HG03520 (cell line): ENCODE measurements around the gene INTS11.
"Not testable (repeated sequence)": the region's sequence is repeated elsewhere in the genome, so short reads cannot be mapped to it uniquely, and the experiment has no call there.

Experiments
- ATAC-seq: cut with Tn5 transposase; IDR thresholded peaks from one replicate; pipeline ENCODE4 v1.9.1; 2021; ENCODE audit warnings: mild to moderate bottlenecking, moderate library complexity; ENCODE audit not compliant: unreplicated experiment

INTS11 gene

DNA sequence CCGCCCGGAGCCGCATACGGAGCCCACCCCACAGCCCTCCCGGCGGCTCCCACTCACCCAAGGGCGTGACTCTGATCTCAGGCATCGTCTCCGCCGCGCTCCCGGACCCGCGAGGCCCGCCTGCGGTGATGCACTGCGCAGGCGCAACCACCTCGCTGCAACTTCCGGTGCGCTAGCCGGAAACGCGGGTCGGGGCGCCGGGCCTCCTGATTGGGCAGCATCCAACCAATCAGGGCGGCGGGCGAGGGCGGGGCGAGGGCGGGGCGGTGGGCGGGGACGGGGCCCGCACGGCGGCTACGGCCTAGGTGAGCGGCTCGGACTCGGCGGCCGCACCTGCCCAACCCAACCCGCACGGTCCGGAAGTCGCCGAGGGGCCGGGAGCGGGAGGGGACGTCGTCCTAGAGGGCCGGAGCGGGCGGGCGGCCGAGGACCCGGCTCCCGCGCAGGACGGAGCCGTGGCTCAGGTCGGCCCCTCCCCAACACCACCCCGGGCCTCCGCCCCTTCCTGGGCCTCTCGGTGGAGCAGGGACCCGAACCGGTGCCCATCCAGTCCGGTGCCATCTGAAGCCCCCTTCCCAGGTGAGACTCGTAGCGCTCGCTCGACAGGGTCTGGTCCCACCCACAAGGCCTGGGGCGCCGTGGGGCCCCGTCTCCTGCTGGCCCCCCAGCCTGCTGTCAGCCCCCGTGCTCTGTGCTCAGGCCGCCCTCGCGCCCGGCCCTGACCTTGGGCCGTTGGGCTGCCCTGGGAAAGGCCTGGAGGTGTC is at the start of gene INTS11, which contains the start of gene CPTP:
Gene INTS11 (minus strand): TSS at position 137 of the 764 bp plus-strand sequence. CDS start 52 bp downstream, at position 85.
Gene CPTP (plus strand): TSS at position 279 of the 764 bp plus-strand sequence. CDS start 2,109 bp downstream, outside the sequence.
- peak; percentile 72 for ATAC-seq

DNA sequence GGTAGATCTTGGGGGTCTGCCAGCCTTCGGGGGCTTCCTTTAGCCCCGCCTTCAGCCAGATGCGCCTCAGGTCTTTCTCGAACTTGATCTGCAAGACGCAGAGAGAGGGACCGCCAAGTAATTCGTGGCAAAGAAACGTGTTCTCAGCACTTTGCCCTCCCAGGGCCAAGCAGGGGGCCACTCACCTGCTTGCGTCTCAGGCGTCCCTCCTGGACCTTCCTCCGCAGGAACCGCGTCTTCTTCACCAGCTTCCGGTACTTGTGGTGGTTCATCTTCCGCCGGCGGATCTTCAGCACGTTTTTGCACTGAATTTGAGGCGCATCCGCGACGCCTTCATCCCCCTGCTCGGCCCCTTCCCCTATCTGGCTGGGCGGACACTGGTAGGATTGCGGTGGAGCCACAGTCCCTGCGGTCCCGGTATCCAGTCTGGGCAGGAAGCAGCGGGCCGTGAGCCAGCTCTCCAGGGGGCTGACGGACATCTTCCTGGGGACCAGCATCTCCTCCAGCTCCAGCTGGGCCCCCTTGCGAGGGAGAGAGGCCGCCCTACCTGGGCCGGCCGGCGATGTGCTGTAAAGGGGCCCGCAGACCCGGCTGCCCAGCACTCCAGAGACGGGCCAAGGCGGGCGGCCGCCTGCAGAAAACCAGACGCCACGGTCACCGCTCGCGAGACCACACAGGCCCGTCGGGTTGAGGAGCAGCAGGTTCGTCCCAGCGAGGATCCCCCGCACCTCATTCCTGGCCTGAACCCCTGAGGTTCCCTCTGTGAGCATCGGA is 49.5 kb upstream of the INTS11 start:
- ATAC-seq, result no peak

DNA sequence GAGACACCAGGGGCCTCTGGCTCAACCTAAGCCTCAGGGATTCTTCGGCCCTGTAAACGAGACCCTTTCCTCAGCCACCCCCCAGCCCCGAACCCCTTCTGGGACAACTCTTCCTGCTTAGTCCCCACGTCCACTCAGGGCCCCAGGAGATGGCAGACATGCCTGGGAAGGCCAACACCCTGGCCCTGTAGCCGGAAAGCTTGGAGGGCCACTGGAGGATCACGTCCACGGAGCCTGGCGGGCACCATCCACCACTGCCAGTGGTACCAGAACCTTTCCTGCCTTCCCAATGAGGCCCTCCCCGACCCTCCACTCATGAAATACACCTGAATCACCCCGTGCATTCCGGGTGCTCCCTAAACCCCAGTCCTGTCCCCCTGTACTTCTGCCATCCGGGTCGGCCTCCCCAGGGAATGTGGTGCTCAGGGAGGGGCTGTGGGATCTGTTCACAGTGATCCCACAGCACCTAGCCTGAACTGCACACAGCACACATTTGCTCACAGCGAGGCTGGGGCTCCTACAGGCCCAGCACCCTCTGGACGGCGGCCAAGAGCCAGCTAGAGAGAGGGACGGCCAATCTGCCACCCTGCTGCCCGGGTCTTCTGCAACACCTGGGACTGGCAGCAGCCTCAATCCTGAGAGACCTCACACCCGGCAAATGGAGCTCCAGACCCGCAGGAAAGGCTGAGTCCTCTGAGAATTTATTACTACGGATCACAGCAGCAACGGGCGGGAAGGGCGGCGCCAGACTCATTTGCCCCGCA is 48.8 kb upstream of the INTS11 start:
- no peak for ATAC-seq

DNA sequence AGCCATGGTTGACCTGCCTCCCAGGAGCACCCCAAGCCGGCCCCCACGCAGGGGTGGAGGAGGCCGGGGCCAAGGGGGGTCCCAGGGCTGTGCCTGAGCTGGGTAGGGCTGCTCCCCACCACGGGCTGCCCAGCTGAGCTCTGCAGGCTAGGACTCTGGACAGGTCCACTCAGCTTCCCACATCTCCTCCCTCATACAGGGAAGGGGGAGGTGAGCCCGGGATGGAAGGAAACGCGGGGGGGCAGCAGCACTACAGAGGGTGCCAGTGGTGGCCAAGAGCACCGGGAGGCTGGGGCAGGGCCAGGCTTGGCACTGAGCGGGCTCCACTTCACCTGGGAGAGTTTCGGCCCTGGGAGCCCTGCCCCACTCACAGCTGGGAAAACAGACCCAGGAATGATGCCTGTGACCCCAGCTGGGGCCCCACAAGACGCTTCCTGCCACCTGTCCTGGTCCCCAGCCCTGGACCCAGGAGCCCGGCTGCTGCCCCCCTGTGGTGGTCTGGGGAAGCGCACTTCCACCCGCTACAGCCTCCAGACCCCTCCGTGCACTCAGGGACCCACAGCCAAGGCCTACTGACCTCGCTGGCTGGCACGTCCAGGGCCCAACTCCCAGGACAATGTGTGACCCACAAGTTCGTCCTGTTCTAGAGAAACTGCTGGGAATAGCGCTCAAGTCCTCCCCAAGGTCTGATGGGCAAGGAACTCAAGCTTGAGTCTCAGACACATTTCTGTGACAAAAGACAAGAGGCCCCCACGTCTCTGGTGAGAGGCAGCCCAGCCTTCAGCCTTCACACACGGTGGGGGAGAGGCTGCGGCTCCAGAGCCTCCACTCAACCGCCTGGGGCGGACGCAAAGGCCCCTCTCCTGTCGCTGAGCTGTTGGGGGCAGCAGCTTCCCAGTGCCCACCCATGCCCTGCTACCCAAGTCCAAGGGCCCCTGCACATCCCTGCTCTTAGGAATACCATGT is 47.6 kb upstream of the INTS11 start:
- ATAC-seq, result no peak

GRCh38 chr1:1371364-1371745 is 46.9 kb upstream of the INTS11 start:
- no peak for ATAC-seq

GRCh38 chr1:1370771-1371300 is 46.4 kb upstream of the INTS11 start:
- no peak for ATAC-seq

DNA sequence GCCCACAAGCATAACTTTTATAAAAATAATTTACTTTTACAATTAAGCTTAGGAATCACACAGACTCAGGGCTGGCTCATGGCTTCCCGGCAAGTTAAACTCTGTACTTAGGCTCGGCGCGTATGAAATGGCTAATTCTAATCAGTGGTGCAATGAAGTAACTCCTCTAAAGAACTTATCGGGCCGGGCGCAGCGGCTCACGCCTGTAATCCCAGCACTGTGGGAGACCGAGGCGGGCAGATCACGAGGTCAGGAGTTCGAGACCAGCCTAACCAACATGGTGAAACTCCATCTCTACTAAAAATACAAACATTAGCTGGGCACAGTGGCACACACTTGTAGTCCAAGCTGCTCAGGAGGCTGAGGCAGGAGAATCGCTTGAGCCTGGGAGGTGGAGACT is 45.6 kb upstream of the INTS11 start:
- ATAC-seq, result not testable (repeated sequence)

GRCh38 chr1:1367315-1367714 is 42.9 kb upstream of the INTS11 start:
- ATAC-seq, result no peak

DNA sequence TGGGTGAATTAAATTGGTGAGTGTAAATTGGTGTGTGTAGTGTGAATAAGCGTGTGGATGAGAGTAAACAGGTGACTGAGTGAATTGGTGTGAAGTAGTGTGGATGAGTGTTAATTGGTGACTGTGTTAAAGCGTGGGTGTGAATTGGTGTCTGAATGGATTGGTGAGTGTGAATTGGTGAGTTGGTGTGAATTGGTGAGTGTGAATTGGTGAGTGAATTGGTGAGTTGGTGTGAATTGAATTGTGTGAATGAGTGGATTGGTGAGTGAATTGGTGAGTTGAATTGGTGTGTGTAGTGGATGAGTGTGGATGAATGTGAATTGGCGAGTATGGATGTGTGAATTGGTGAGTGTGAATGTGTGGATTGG is 42.2 kb upstream of the INTS11 start:
- no peak for ATAC-seq

DNA sequence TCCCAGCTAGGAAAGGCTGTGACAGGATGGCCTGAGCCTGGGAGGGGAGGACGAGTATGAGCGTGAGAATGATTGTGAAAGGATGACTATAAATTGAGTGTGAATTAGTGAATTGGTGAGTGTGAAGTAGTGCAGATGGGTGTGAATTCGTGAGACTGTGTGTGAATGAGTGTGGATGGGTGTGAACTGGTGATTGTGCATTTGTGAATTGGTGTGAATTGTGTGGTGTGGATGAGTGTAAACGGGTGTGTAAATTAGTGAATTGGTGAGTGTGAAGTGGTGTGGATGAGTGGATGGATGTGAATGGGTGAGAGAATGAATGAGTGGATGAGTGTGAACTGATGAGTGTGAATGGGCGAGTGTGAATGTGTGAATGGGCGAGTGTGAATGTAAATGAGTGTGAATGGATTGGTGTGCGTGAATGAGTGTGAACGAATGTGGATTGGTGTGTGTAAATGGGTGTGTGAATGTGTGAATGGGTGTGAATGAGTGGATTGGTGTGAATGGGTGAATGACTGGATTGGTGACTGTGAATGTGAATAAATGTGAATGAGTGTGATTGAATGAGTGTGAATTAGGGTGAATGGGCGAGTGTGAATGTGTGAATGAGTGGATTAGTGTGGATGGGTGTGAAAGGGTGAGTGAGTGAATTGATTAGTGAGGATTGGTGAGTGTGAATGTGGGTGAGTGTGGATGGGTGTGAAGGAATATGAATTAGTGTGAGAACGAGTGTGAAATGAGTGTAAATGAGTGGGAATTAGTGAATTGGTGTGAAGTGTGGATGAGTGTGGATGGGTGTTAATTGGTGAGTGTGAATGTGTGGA is 41.6 kb upstream of the INTS11 start:
- ATAC-seq, result no peak

GRCh38 chr1:1364266-1364665 is 39.8 kb upstream of the INTS11 start:
- ATAC-seq, result no peak

DNA sequence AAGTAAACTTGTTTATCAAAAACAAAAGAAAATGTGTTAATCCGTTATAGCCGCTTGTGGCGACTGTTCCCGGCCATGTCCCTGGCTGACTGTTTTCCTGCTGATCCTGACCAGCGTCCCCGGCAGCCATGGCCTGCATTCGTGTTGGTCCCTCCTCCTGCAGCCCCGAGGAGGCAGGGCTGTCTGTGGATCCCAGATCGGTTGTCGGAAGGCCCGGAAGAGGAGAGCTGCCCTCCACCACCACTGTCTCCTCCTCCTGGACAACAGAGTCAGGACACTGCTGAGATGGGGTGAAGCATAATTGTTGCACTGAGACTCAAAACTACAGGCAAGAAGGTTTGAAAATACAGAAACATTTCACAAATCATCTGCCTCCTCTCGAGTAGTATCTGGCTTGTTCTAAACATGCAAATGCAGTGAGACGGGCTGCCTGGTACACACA is 37.5 kb upstream of the INTS11 start:
- no peak for ATAC-seq

GRCh38 chr1:1361233-1361981 is 36.9 kb upstream of the INTS11 start:
- no peak for ATAC-seq

DNA sequence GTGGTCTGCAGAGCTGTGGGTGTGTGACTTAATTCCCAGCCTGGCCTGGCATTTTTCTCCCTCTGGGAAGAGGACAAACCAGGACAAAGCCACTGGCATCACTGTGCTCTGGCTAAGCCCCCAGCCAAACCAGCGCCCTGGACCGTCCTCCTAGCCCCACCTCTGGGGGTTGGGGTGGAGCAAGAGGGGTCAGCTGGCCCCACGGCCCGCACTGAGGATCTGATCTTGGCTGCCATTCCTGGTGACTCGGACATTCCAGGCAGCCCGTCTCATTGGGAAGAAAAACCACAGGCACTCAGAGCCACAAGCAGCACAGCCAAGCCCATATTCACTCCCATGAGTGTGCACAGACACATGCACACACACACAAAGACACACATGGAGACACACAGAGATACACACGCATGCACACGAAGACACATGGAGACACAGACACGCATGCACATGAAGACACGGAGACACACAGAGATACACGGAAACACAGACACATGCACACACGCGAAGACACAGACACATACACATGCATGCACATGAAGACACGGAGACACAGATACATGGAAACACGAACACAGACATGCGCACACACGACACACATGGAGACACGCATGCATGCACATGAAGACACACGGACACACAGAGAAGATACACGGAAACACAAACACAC is 36.2 kb upstream of the INTS11 start:
- no peak for ATAC-seq

GRCh38 chr1:1359664-1360468 is 35.4 kb upstream of the INTS11 start:
- no peak for ATAC-seq

- ATAC-seq, result no peak
Measured at GRCh38 chr1:1359308-1359663, 34.8 kb upstream of the INTS11 start.
